ENCODE results near the gene CHST14. TPM values are rescaled to one million over a fixed set of nuclear protein-coding genes. Genes with fewer than 3 reads are reported as not detected.

The CHST14 gene
- total RNA-seq, 1 experiment from 2014 or later = 14.3 TPM

GRCh38 chr15:40508216-40508615 is 37.4 kb downstream of the CHST14 start:
- no TSS peak for BruUV-seq (replicated peaks)
- intact Hi-C loops (cut with micrococcal nuclease; ENCODE audit: unreplicated experiment) = no loop called here
- ChIA-PET POLR2A (ENCODE audit: low non-redundant PET) (no interaction called here), CTCF (interaction anchor here (0.6 kb wide), 1 partner anchor 13 kb away, joined by 9 read pairs; no protein-coding TSS in a partner anchor)
- H3K4me3 ChIP-seq (ENCODE audit: low read depth, low read length, poor library complexity, severe bottlenecking) = no peak overlapping the region
- no peak overlapping the region for H3K27ac ChIP-seq (ENCODE audit: low read depth, low read length, poor library complexity, severe bottlenecking)
- DNase-seq (ENCODE audit: low spot score) = no peak
- H3K9me3 ChIP-seq (ENCODE audit: low read depth, low read length, poor library complexity, severe bottlenecking) = no peaks in the 10 kb centered on the region
- no peaks in the 10 kb centered on the region for H3K4me1 ChIP-seq (ENCODE audit: insufficient read depth, low read length, poor library complexity, severe bottlenecking)
- no peak for TF ChIP-seq CTCF (conservative IDR thresholded peaks at IDR 0.05; ENCODE audit: low read depth, low read length)
- no peak for TF ChIP-seq EZH2 (IDR thresholded peaks at IDR 0.05; ENCODE audit: borderline replicate concordance, low read depth, low read length, poor library complexity, severe bottlenecking)
- peaks cover 8% of the 10 kb centered on the region for H3K27me3 ChIP-seq (replicated peaks; ENCODE audit: insufficient read depth, low read depth, low read length, poor library complexity)
- no peaks in the 10 kb centered on the region for H3K36me3 ChIP-seq (ENCODE audit: insufficient read depth, low read length, poor library complexity, severe bottlenecking)

GRCh38 chr15:40510201-40510600 is 39.4 kb downstream of the CHST14 start:
- ChIA-PET POLR2A (ENCODE audit: low non-redundant PET) (no interaction called here), CTCF (no interaction called here)
- H3K9me3 ChIP-seq (ENCODE audit: low read depth, low read length, poor library complexity, severe bottlenecking) = no peaks in the 10 kb centered on the region
- no peak overlapping the region for H3K4me3 ChIP-seq (ENCODE audit: low read depth, low read length, poor library complexity, severe bottlenecking)
- intact Hi-C loops (cut with micrococcal nuclease; ENCODE audit: unreplicated experiment) = loop anchor here (10.0 kb wide), 1 partner anchor 165 kb away; the partner anchor contains the start of gene CCDC9B
- DNase-seq (ENCODE audit: low spot score) = no peak
- no peak for TF ChIP-seq EZH2 (IDR thresholded peaks at IDR 0.05; ENCODE audit: borderline replicate concordance, low read depth, low read length, poor library complexity, severe bottlenecking)
- TF ChIP-seq CTCF (conservative IDR thresholded peaks at IDR 0.05; ENCODE audit: low read depth, low read length) = no peak
- peaks cover 8% of the 10 kb centered on the region for H3K27me3 ChIP-seq (replicated peaks; ENCODE audit: insufficient read depth, low read depth, low read length, poor library complexity)
- H3K4me1 ChIP-seq (ENCODE audit: insufficient read depth, low read length, poor library complexity, severe bottlenecking) = no peaks in the 10 kb centered on the region
- no peaks in the 10 kb centered on the region for H3K36me3 ChIP-seq (ENCODE audit: insufficient read depth, low read length, poor library complexity, severe bottlenecking)
- no TSS peak for BruUV-seq (replicated peaks)
- no peak overlapping the region for H3K27ac ChIP-seq (ENCODE audit: low read depth, low read length, poor library complexity, severe bottlenecking)

- Histone ChIP-seq H3K4me3 (ENCODE audit: low read depth, low read length, poor library complexity, severe bottlenecking) (peak overlapping the region; percentile 36), H3K36me3 (ENCODE audit: insufficient read depth, low read length, poor library complexity, severe bottlenecking) (no peaks in the 10 kb centered on the region), H3K27ac (ENCODE audit: low read depth, low read length, poor library complexity, severe bottlenecking) (no peak overlapping the region), H3K4me1 (ENCODE audit: insufficient read depth, low read length, poor library complexity, severe bottlenecking) (no peaks in the 10 kb centered on the region), H3K27me3 (replicated peaks; ENCODE audit: insufficient read depth, low read depth, low read length, poor library complexity) (peaks cover 8% of the 10 kb centered on the region), H3K9me3 (ENCODE audit: low read depth, low read length, poor library complexity, severe bottlenecking) (no peaks in the 10 kb centered on the region)
- ChIA-PET POLR2A (ENCODE audit: low non-redundant PET) (no interaction called here), CTCF (no interaction called here)
- DNase-seq (ENCODE audit: low spot score) = no peak
- no TSS peak for BruUV-seq (replicated peaks)
- TF ChIP-seq EZH2 (IDR thresholded peaks at IDR 0.05; ENCODE audit: borderline replicate concordance, low read depth, low read length, poor library complexity, severe bottlenecking) = no peak
- intact Hi-C loops (cut with micrococcal nuclease; ENCODE audit: unreplicated experiment) = loop anchor here (10.0 kb wide), 1 partner anchor 166 kb away; the partner anchor contains the start of gene CCDC9B
Observed at GRCh38 chr15:40511093-40511471, 40.3 kb downstream of the CHST14 start.
